ES-I3 (cell line): ENCODE results near the gene PPT2.

Experiments used
- H3K36me3 ChIP-seq: 2 replicates; pipeline ENCODE4 v1.6.1; 2013; ENCODE audit warnings: mild to moderate bottlenecking, low read length, control low read depth, moderate library complexity; ENCODE audit not compliant: insufficient read depth
- H3K4me1 ChIP-seq: 2 replicates; pipeline ENCODE4 v1.6.1; 2013; ENCODE audit warnings: mild to moderate bottlenecking, control low read depth, low read length; ENCODE audit not compliant: insufficient read depth
- H3K9ac ChIP-seq: 2 replicates; pipeline ENCODE4 v1.6.1; 2013; ENCODE audit warnings: low read depth, mild to moderate bottlenecking, low read length, moderate library complexity
- H3K9me3 ChIP-seq: 2 replicates; pipeline ENCODE4 v1.6.1; 2013; ENCODE audit warnings: mild to moderate bottlenecking, low read length, moderate library complexity; ENCODE audit not compliant: control insufficient read depth, insufficient read depth

The PPT2 gene

GRCh38 chr6:32153564-32154513 is at the start of gene PPT2:
Gene PPT2, plus strand, starts transcription at chr6:32154141. Its CDS starts 454 bp downstream, at chr6:32154595.
- Histone ChIP-seq H3K9ac (peak within 1 kb of the TSS; percentile 86), H3K9me3 (no peaks in the 10 kb centered on the region), H3K4me1 (peaks cover 15% of the 10 kb centered on the region; the same call in 1 of the 2 replicates), H3K36me3 (peaks cover 4% of the 10 kb centered on the region; the same call in 1 of the 2 replicates)

- H3K9me3 ChIP-seq, result no peaks in the 10 kb centered on the region
- H3K36me3 ChIP-seq, result no peaks in the 10 kb centered on the region
- H3K9ac ChIP-seq, result no peak overlapping the region
- no peaks in the 10 kb centered on the region for H3K4me1 ChIP-seq
Measured at GRCh38 chr6:32105433-32105832, 48.5 kb upstream of the PPT2 start.

GRCh38 chr6:32107406-32107805 is 46.5 kb upstream of the PPT2 start:
- Histone ChIP-seq H3K9ac (no peak overlapping the region), H3K9me3 (no peaks in the 10 kb centered on the region), H3K36me3 (no peaks in the 10 kb centered on the region), H3K4me1 (no peaks in the 10 kb centered on the region)

- Histone ChIP-seq H3K9me3 (no peaks in the 10 kb centered on the region), H3K9ac (no peak overlapping the region), H3K4me1 (no peaks in the 10 kb centered on the region), H3K36me3 (no peaks in the 10 kb centered on the region)
Measured at GRCh38 chr6:32108094-32108627, 45.8 kb upstream of the PPT2 start.

GRCh38 chr6:32108727-32109113 is 45.2 kb upstream of the PPT2 start:
- Histone ChIP-seq H3K36me3 (no peaks in the 10 kb centered on the region), H3K9me3 (no peaks in the 10 kb centered on the region), H3K9ac (no peak overlapping the region; the same call in 1 of the 2 replicates), H3K4me1 (0 out of 2 replicates have a peak, but pooled peaks cover 3% of the 10 kb centered on the region)

- Histone ChIP-seq H3K4me1 (0 out of 2 replicates have a peak, but pooled peaks cover 3% of the 10 kb centered on the region), H3K36me3 (no peaks in the 10 kb centered on the region), H3K9ac (no peak within 1 kb of the TSS; the same call in 1 of the 2 replicates), H3K9me3 (no peaks in the 10 kb centered on the region)
Measured at GRCh38 chr6:32109114-32109764, 44.7 kb upstream of the PPT2 start, which contains the start of gene TNXB. Gene TNXB, minus strand, starts transcription at chr6:32109338. Its CDS starts 11,140 bp downstream, at chr6:32098198.

- Histone ChIP-seq H3K9me3 (no peaks in the 10 kb centered on the region), H3K9ac (no peak overlapping the region), H3K36me3 (no peaks in the 10 kb centered on the region), H3K4me1 (0 out of 2 replicates have a peak, but pooled peaks cover 3% of the 10 kb centered on the region)
Measured at GRCh38 chr6:32109765-32110160, 44.2 kb upstream of the PPT2 start.

GRCh38 chr6:32110632-32111031 is 43.3 kb upstream of the PPT2 start:
- Histone ChIP-seq H3K9ac (no peak overlapping the region), H3K36me3 (no peaks in the 10 kb centered on the region), H3K9me3 (no peaks in the 10 kb centered on the region), H3K4me1 (0 out of 2 replicates have a peak, but pooled peaks cover 3% of the 10 kb centered on the region)

GRCh38 chr6:32111424-32112066 is 42.4 kb upstream of the PPT2 start:
- H3K4me1 ChIP-seq, result 0 out of 2 replicates have a peak, but pooled peaks cover 3% of the 10 kb centered on the region

GRCh38 chr6:32112431-32112980 is 41.4 kb upstream of the PPT2 start:
- H3K9me3 ChIP-seq, result no peaks in the 10 kb centered on the region
- 0 out of 2 replicates have a peak, but pooled peaks cover 3% of the 10 kb centered on the region for H3K4me1 ChIP-seq
- no peak overlapping the region for H3K9ac ChIP-seq
- no peaks in the 10 kb centered on the region for H3K36me3 ChIP-seq

More at GRCh38 chr6:32111424-32112066, 42.4 kb upstream of the PPT2 start:
- no peaks in the 10 kb centered on the region for H3K9me3 ChIP-seq
- H3K36me3 ChIP-seq, result no peaks in the 10 kb centered on the region
- no peak overlapping the region for H3K9ac ChIP-seq

GRCh38 chr6:32113386-32114352 is 40.3 kb upstream of the PPT2 start:
- 0 out of 2 replicates have a peak, but pooled peaks cover 3% of the 10 kb centered on the region for H3K4me1 ChIP-seq
- H3K36me3 ChIP-seq, result no peaks in the 10 kb centered on the region
- no peak overlapping the region for H3K9ac ChIP-seq
- no peaks in the 10 kb centered on the region for H3K9me3 ChIP-seq

- H3K9ac ChIP-seq, result no peak overlapping the region
- H3K9me3 ChIP-seq, result no peaks in the 10 kb centered on the region
- no peaks in the 10 kb centered on the region for H3K36me3 ChIP-seq
- 0 out of 2 replicates have a peak, but pooled peaks cover 6% of the 10 kb centered on the region for H3K4me1 ChIP-seq
Measured at GRCh38 chr6:32114796-32115195, 39.1 kb upstream of the PPT2 start.

GRCh38 chr6:32115623-32116022 is 38.3 kb upstream of the PPT2 start:
- 0 out of 2 replicates have a peak, but pooled peaks cover 6% of the 10 kb centered on the region for H3K4me1 ChIP-seq
- no peaks in the 10 kb centered on the region for H3K36me3 ChIP-seq
- no peak overlapping the region for H3K9ac ChIP-seq
- no peaks in the 10 kb centered on the region for H3K9me3 ChIP-seq
